Measurements from ENCODE around the gene PNPLA2.

PNPLA2 gene

GRCh38 chr11:870418-870817 lies 51.7 kb downstream of the PNPLA2 start:
- no peaks in the 10 kb centered on the region for H3K9me3 ChIP-seq (ENCODE audit: low read depth, low read length)
- no peak overlapping the region for H3K27ac ChIP-seq
- H3K9ac ChIP-seq (ENCODE audit: insufficient read length), result no peak overlapping the region
- no peak overlapping the region for H3K4me3 ChIP-seq
- no peak for DNase-seq (ENCODE audit: low read depth, low spot score)
- TF ChIP-seq FOXP2 (optimal IDR thresholded peaks at IDR 0.05; ENCODE audit: control extremely low read depth, extremely low read length, insufficient read depth), result no peak
- no peak for TF ChIP-seq EZH2 (IDR thresholded peaks at IDR 0.05)
- TF ChIP-seq POLR2AphosphoS5 (IDR thresholded peaks at IDR 0.05; ENCODE audit: borderline replicate concordance, low read depth, low read length), result no peak
- H3K36me3 ChIP-seq (ENCODE audit: insufficient read depth, low read length), result peaks cover 3% of the 10 kb centered on the region; the same call in 1 of the 2 replicates

- H3K4me3 ChIP-seq, result no peak overlapping the region
- peaks cover 3% of the 10 kb centered on the region; the same call in 1 of the 2 replicates for H3K36me3 ChIP-seq (ENCODE audit: insufficient read depth, low read length)
- no peak for DNase-seq (ENCODE audit: low read depth, low spot score)
- TF ChIP-seq FOXP2 (optimal IDR thresholded peaks at IDR 0.05; ENCODE audit: control extremely low read depth, extremely low read length, insufficient read depth) (no peak), EZH2 (IDR thresholded peaks at IDR 0.05) (no peak), POLR2AphosphoS5 (IDR thresholded peaks at IDR 0.05; ENCODE audit: borderline replicate concordance, low read depth, low read length) (no peak; the same call in 1 of the 2 replicates)
- no peaks in the 10 kb centered on the region for H3K9me3 ChIP-seq (ENCODE audit: low read depth, low read length)
- no peak overlapping the region for H3K27ac ChIP-seq
- H3K9ac ChIP-seq (ENCODE audit: insufficient read length), result no peak overlapping the region
Measured at GRCh38 chr11:871472-871871, 52.8 kb downstream of the PNPLA2 start.

DNA sequence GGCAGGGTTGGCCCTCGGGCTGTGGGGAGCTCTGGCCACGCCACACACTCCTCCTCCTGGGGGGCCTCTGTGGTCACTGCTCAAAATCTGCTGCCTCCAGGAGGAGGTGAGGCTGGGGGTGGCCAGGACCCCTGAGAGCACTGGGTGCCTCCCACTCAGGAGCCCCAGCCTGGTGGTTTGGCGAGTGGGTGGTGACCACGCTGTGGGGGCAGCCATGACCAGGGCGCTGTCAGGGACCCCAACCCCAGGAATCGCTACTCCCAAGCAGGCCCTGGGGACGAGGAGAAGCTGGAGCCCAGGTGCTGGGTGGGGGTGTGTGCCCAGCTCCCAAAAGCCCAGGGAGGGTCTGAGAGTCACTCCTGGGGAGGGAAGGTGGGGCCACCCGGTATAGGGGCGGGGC lies 54.1 kb downstream of the PNPLA2 start:
- Histone ChIP-seq H3K27ac (no peak overlapping the region), H3K9ac (ENCODE audit: insufficient read length) (no peak overlapping the region), H3K36me3 (ENCODE audit: insufficient read depth, low read length) (peaks cover 3% of the 10 kb centered on the region; the same call in 1 of the 2 replicates), H3K4me3 (no peak overlapping the region), H3K9me3 (ENCODE audit: low read depth, low read length) (no peaks in the 10 kb centered on the region)
- no peak for DNase-seq (ENCODE audit: low read depth, low spot score)
- TF ChIP-seq POLR2AphosphoS5 (IDR thresholded peaks at IDR 0.05; ENCODE audit: borderline replicate concordance, low read depth, low read length), result no peak
- no peak for TF ChIP-seq FOXP2 (optimal IDR thresholded peaks at IDR 0.05; ENCODE audit: control extremely low read depth, extremely low read length, insufficient read depth)
- no peak for TF ChIP-seq EZH2 (IDR thresholded peaks at IDR 0.05)

- Histone ChIP-seq H3K9ac (ENCODE audit: insufficient read length) (no peak overlapping the region), H3K9me3 (ENCODE audit: low read depth, low read length) (no peaks in the 10 kb centered on the region), H3K4me3 (no peak overlapping the region), H3K36me3 (ENCODE audit: insufficient read depth, low read length) (peaks cover 3% of the 10 kb centered on the region; the same call in 1 of the 2 replicates), H3K27ac (no peak overlapping the region)
- DNase-seq (ENCODE audit: low read depth, low spot score), result no peak
- TF ChIP-seq FOXP2 (optimal IDR thresholded peaks at IDR 0.05; ENCODE audit: control extremely low read depth, extremely low read length, insufficient read depth) (no peak), EZH2 (IDR thresholded peaks at IDR 0.05) (no peak), POLR2AphosphoS5 (IDR thresholded peaks at IDR 0.05; ENCODE audit: borderline replicate concordance, low read depth, low read length) (no peak)
Measured at GRCh38 chr11:873706-874105, 55.0 kb downstream of the PNPLA2 start.
